HG02884 (cell line): Measurements from ENCODE around the gene UQCRQ.
"Not testable (repeated sequence)": the region's sequence is repeated elsewhere in the genome, so short reads cannot be mapped to it uniquely, and the experiment has no call there.

Experiments used
- ATAC-seq: cut with Tn5 transposase; IDR thresholded peaks from one replicate; pipeline ENCODE4 v1.9.1; 2021; ENCODE audit warnings: mild to moderate bottlenecking, moderate library complexity; ENCODE audit not compliant: unreplicated experiment

Gene UQCRQ

GRCh38 chr5:132831095-132831860, 35.2 kb upstream of the UQCRQ start:
- ATAC-seq: no peak

GRCh38 chr5:132832612-132833011, 33.8 kb upstream of the UQCRQ start:
- no peak for ATAC-seq

- ATAC-seq: no peak
These were observed 32.4 kb upstream of the UQCRQ start for GRCh38 chr5:132834057-132834456.

GRCh38 chr5:132836852-132837251, 29.6 kb upstream of the UQCRQ start:
- ATAC-seq: no peak

GRCh38 chr5:132837868-132838267, 28.6 kb upstream of the UQCRQ start:
- ATAC-seq: no peak

GRCh38 chr5:132838516-132839282, 27.7 kb upstream of the UQCRQ start:
- ATAC-seq: no peak

GRCh38 chr5:132839426-132840301, 26.8 kb upstream of the UQCRQ start:
- no peak for ATAC-seq

GRCh38 chr5:132840313-132840712, 26.1 kb upstream of the UQCRQ start:
- ATAC-seq: no peak

GRCh38 chr5:132840896-132841295, 25.5 kb upstream of the UQCRQ start:
- ATAC-seq: no peak

- no peak for ATAC-seq
These were observed 25.1 kb upstream of the UQCRQ start for GRCh38 chr5:132841305-132841704.

- ATAC-seq: no peak
These were observed 18.2 kb upstream of the UQCRQ start for GRCh38 chr5:132848270-132848669.

GRCh38 chr5:132849347-132849746, 17.1 kb upstream of the UQCRQ start:
- no peak for ATAC-seq

- no peak for ATAC-seq
These were observed 16.4 kb upstream of the UQCRQ start for GRCh38 chr5:132850066-132850465.

GRCh38 chr5:132853323-132853722, 13.1 kb upstream of the UQCRQ start:
- no peak for ATAC-seq

- no peak for ATAC-seq
These were observed 12.7 kb upstream of the UQCRQ start for GRCh38 chr5:132853790-132854189.

GRCh38 chr5:132854301-132854700, 12.1 kb upstream of the UQCRQ start:
- ATAC-seq: no peak

GRCh38 chr5:132854992-132855391, 11.4 kb upstream of the UQCRQ start:
- ATAC-seq: not testable (repeated sequence)

- ATAC-seq: no peak
These were observed 10.4 kb upstream of the UQCRQ start for GRCh38 chr5:132856011-132856410.

- ATAC-seq: no peak
These were observed 6.5 kb upstream of the UQCRQ start for GRCh38 chr5:132859889-132860437.

- no peak for ATAC-seq
These were observed 5.7 kb upstream of the UQCRQ start for GRCh38 chr5:132860742-132861141.
